Keratinocyte (primary cell): ENCODE results near the gene AK2. TPM values are rescaled to one million over a fixed set of nuclear protein-coding genes. Genes with fewer than 3 reads are reported as not detected.
"Not testable (repeated sequence)": the region's sequence is repeated elsewhere in the genome, so short reads cannot be mapped to it uniquely, and the experiment has no call there.

Experiments
- DNase-seq: peaks from one replicate; pipeline ENCODE4 v3.0.0-alpha.2; 2011; ENCODE audit warnings: low read depth, missing footprints, low spot score
- FAIRE-seq: peaks from 2 replicates; lab custom pipeline; 2011; peaks lifted over from hg19 to GRCh38; lab: Jason Lieb, UNC
- H2AFZ ChIP-seq: 2 replicates; pipeline ENCODE4 v1.6.0; 2012; ENCODE audit warnings: low read length, control low read depth, inconsistent platforms; ENCODE audit not compliant: control insufficient read depth
- H3K27ac ChIP-seq: 2 replicates; pipeline ENCODE4 v1.5.1; 2011; ENCODE audit warnings: low read length; ENCODE audit not compliant: control insufficient read depth, insufficient read depth
- H3K27me3 ChIP-seq: 3 replicates; pipeline ENCODE4 v1.6.0; 2011; ENCODE audit warnings: low read length; ENCODE audit not compliant: control insufficient read depth, insufficient read depth; ENCODE audit errors: extremely low read depth
- H3K36me3 ChIP-seq, 2 experiments: 2 replicates in 1 of 2; 3 replicates in 1 of 2; pipeline ENCODE4 v1.5.1; 2011; ENCODE audit warnings: low read length in 2 of 2, mild to moderate bottlenecking in 1 of 2; ENCODE audit not compliant: control insufficient read depth in 2 of 2, insufficient read depth in 2 of 2; ENCODE audit errors: extremely low read depth in 1 of 2
- H3K4me1 ChIP-seq: 3 replicates; pipeline ENCODE4 v1.5.1; 2011; ENCODE audit warnings: low read length; ENCODE audit not compliant: control insufficient read depth, insufficient read depth; ENCODE audit errors: extremely low read depth
- H3K4me2 ChIP-seq: 3 replicates; pipeline ENCODE4 v1.6.0; 2011; ENCODE audit warnings: low read depth, low read length; ENCODE audit not compliant: control insufficient read depth, insufficient read depth; ENCODE audit errors: extremely low read depth
- H3K4me3 ChIP-seq, 3 experiments: fragments of 200-600 bp in 1 of 3; sonication (generic) in 1 of 3; 2 replicates in 2 of 3; 3 replicates in 1 of 3; pipeline ENCODE4 v1.5.1; 2011 to 2016; ENCODE audit warnings: low read length in 3 of 3, mild to moderate bottlenecking in 3 of 3, control low read depth in 2 of 3, inconsistent platforms in 1 of 3, low read depth in 1 of 3, mixed read lengths in 1 of 3, mixed run types in 1 of 3, moderate library complexity in 1 of 3; ENCODE audit not compliant: control insufficient read depth in 2 of 3, insufficient read depth in 2 of 3; ENCODE audit errors: extremely low read depth in 1 of 3
- H3K79me2 ChIP-seq: 2 replicates; pipeline ENCODE4 v1.6.0; 2012; ENCODE audit warnings: low read length; ENCODE audit not compliant: control insufficient read depth, insufficient read depth
- H3K9ac ChIP-seq: 3 replicates; pipeline ENCODE4 v1.6.0; 2011; ENCODE audit warnings: low read length; ENCODE audit not compliant: control insufficient read depth, insufficient read depth; ENCODE audit errors: extremely low read depth
- H3K9me1 ChIP-seq: 3 replicates; pipeline ENCODE4 v1.6.0; 2011; ENCODE audit warnings: low read length; ENCODE audit not compliant: control insufficient read depth, insufficient read depth; ENCODE audit errors: extremely low read depth
- H3K9me3 ChIP-seq: 2 replicates; pipeline ENCODE4 v1.5.1; 2012; ENCODE audit warnings: low read depth, low read length; ENCODE audit not compliant: control insufficient read depth
- H4K20me1 ChIP-seq: 3 replicates; pipeline ENCODE4 v1.6.0; 2011; ENCODE audit warnings: low read length; ENCODE audit not compliant: control insufficient read depth, insufficient read depth; ENCODE audit errors: extremely low read depth
- EZH2 ChIP-seq: IDR thresholded peaks from one replicate; pipeline ENCODE4 v1.6.1; 2012; ENCODE audit warnings: inconsistent platforms, mild to moderate bottlenecking, low read length, moderate library complexity
- dilution Hi-C: fragments of 300-500 bp; cut with MboI; formaldehyde crosslinking; loops from one replicate; pipeline ENCODE4 v1.7.0; 2020; ENCODE audit warnings: low sequenced_read_pairs; ENCODE audit not compliant: extremely low pct_ligation_motif_present
- polyA plus RNA-seq, 5 experiments: library from polyadenylated mRNA; depleted of rRNA in 3 of 5; stranded (reverse) in 3 of 5; stranded (forward) in 1 of 5; unstranded in 1 of 5; fragments of >200 nt; gene quantifications; 1 replicate in 1 of 5; 2 replicates in 3 of 5; 3 replicates in 1 of 5; pipeline versions ENCODE4 v1.2.1 to v1.2.3, GENCODE V29; 2011 to 2012; ENCODE audit warnings: missing spikeins in 2 of 5, low read depth in 1 of 5, low replicate concordance in 1 of 5
- TF ChIP-seq, protein P1 (sequence below), 3 experiments: IDR thresholded peaks in 1 of 3; conservative IDR thresholded peaks in 1 of 3; optimal IDR thresholded peaks in 1 of 3; 2 replicates in 2 of 3; 3 replicates in 1 of 3; pipeline versions ENCODE3 to v1.5.1; 2011; ENCODE audit warnings: low read length in 3 of 3, mild to moderate bottlenecking in 3 of 3, moderate library complexity in 2 of 3, control low read depth in 1 of 3, inconsistent platforms in 1 of 3; ENCODE audit not compliant: insufficient read depth in 2 of 3; ENCODE audit errors: extremely low read depth in 1 of 3

The AK2 gene
- polyA plus RNA-seq, 1 donor (not counting 4 experiments of a cell fraction or from before 2014, with no cell fraction given) = 258 TPM

DNA sequence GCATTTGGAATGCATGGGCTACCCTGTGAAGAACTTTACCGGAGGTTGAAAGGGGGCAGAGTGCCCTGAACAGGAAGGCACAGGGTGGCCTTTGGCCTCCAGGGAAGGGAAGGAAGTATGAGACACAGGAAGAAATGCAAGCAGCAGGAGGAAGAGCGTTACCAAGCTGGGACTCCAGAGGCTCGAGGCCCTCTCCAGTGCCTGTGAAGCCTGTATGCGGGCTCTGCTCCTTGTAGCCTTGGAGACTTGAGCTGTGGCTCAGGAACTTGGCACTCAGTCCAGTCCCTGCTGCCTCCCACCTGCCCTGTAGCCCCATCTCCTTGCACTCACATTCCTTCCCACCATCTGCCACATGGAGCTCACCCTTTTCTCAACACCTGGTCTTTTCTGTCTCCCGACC lies 38.6 kb downstream of the AK2 start:
- H4K20me1 ChIP-seq = no peaks in the 10 kb centered on the region
- FAIRE-seq = no peak
- H3K79me2 ChIP-seq = no peaks in the 10 kb centered on the region
- no peaks in the 10 kb centered on the region for H3K27me3 ChIP-seq
- peak overlapping the region; percentile 21 for H3K27ac ChIP-seq
- no peaks in the 10 kb centered on the region for H3K9me1 ChIP-seq
- H3K36me3 ChIP-seq = peaks cover 0 to 7% of the 10 kb centered on the region in 2 experiments
- no peak overlapping the region for H3K4me2 ChIP-seq
- no peak for DNase-seq
- no peak overlapping the region for H3K9ac ChIP-seq
- H3K9me3 ChIP-seq = no peaks in the 10 kb centered on the region
- dilution Hi-C loops = no loop called here
- H2AFZ ChIP-seq = no peak overlapping the region
- TF ChIP-seq, protein P1, sequence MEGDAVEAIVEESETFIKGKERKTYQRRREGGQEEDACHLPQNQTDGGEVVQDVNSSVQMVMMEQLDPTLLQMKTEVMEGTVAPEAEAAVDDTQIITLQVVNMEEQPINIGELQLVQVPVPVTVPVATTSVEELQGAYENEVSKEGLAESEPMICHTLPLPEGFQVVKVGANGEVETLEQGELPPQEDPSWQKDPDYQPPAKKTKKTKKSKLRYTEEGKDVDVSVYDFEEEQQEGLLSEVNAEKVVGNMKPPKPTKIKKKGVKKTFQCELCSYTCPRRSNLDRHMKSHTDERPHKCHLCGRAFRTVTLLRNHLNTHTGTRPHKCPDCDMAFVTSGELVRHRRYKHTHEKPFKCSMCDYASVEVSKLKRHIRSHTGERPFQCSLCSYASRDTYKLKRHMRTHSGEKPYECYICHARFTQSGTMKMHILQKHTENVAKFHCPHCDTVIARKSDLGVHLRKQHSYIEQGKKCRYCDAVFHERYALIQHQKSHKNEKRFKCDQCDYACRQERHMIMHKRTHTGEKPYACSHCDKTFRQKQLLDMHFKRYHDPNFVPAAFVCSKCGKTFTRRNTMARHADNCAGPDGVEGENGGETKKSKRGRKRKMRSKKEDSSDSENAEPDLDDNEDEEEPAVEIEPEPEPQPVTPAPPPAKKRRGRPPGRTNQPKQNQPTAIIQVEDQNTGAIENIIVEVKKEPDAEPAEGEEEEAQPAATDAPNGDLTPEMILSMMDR (optimal IDR thresholded peaks at IDR 0.05 in 1 of 3, IDR thresholded peaks at IDR 0.05 in 1 of 3, conservative IDR thresholded peaks at IDR 0.05 in 1 of 3; ENCODE audit: extremely low read depth in 1 of 3, insufficient read depth in 2 of 3, low read length in 3 of 3) = no peak
- TF ChIP-seq EZH2 = no peak
- H3K4me3 ChIP-seq = no peak overlapping the region
- H3K4me1 ChIP-seq = peaks cover 5% of the 10 kb centered on the region

DNA sequence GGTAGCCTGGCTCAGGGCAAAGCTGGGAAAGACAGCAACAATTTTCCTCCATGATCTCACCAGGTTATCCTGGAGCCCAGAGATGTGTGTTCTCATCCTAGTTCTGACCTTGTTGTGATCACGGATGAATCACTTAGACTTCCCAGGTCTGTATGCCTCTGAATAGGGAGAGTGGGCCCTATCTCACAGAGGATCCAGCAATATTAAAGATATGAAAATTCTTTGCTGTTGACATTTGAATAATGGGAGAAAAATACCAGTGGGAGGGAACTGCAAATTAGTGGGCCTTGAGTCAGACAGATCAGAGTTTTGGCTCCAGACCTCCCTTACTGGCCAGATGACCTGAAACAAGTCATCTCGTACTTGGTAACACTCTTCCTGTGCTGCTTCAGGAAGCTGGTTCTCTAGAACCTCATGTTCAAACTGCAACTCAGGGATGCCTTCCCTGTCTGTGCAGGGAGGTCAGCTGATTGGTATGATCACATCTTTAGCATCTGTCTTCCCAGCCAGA lies 39.2 kb downstream of the AK2 start:
- no peaks in the 10 kb centered on the region for H3K9me1 ChIP-seq
- H3K27me3 ChIP-seq = no peaks in the 10 kb centered on the region
- H3K4me3 ChIP-seq = no peak overlapping the region
- no peaks in the 10 kb centered on the region for H3K9me3 ChIP-seq
- H3K4me2 ChIP-seq = no peak overlapping the region
- H2AFZ ChIP-seq = no peak overlapping the region
- H4K20me1 ChIP-seq = no peaks in the 10 kb centered on the region
- H3K79me2 ChIP-seq = no peaks in the 10 kb centered on the region
- peaks cover 0 to 7% of the 10 kb centered on the region in 2 experiments for H3K36me3 ChIP-seq
- peaks cover 11% of the 10 kb centered on the region for H3K4me1 ChIP-seq
- no peak overlapping the region for H3K9ac ChIP-seq
- peak; percentile 20 for FAIRE-seq
- TF ChIP-seq, protein P1 (optimal IDR thresholded peaks at IDR 0.05 in 1 of 3, IDR thresholded peaks at IDR 0.05 in 1 of 3, conservative IDR thresholded peaks at IDR 0.05 in 1 of 3; ENCODE audit: extremely low read depth in 1 of 3, insufficient read depth in 2 of 3, low read length in 3 of 3) = no peak
- no peak for TF ChIP-seq EZH2
- peak overlapping the region; percentile 21 for H3K27ac ChIP-seq
- dilution Hi-C loops = no loop called here
- no peak for DNase-seq

DNA sequence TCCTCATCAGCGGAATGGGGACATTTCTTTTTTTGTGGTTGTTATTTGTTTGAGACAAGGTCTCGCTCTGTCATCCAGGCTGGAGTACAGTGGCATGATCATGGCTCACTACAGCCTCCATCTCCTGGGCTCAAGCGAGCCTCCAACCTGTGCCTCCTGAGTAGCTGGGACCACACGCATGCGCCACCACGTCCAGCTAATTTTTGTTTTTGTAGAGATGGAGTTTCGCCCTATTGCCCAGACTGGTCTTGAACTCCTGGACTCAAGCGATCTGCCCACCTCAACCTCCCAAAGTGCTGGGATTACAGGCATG lies 43.4 kb downstream of the AK2 start:
- H3K4me3 ChIP-seq, H3K9me1 ChIP-seq, H3K36me3 ChIP-seq, H3K9me3 ChIP-seq, H3K27me3 ChIP-seq, DNase-seq, H2AFZ ChIP-seq, dilution Hi-C loops, FAIRE-seq, H4K20me1 ChIP-seq, H3K79me2 ChIP-seq: not testable (repeated sequence)
- H3K27ac ChIP-seq = peak overlapping the region; percentile 89
- H3K9ac ChIP-seq = peak overlapping the region; percentile 57
- H3K4me2 ChIP-seq = peak overlapping the region; percentile 76
- peaks cover 48% of the 10 kb centered on the region for H3K4me1 ChIP-seq
